MG63 (cell line): Measurements from ENCODE around the gene TENM3. TPM values are rescaled to one million over a fixed set of nuclear protein-coding genes. Genes with fewer than 3 reads are reported as not detected.

ENCODE experiments used
- DNase-seq: peaks from one replicate; pipeline ENCODE4 v3.0.0-alpha.2; 2020
- H3K27me3 ChIP-seq: fragments of 250-450 bp; sonication (Bioruptor Pico); 2 replicates; pipeline ENCODE4 v1.5.1; 2020; ENCODE audit warnings: mild to moderate bottlenecking, moderate library complexity
- H3K36me3 ChIP-seq: fragments of 250-450 bp; sonication (Bioruptor Pico); 2 replicates; pipeline ENCODE4 v1.5.1; 2020; ENCODE audit warnings: mild to moderate bottlenecking, moderate library complexity
- H3K4me3 ChIP-seq: fragments of 250-450 bp; sonication (Bioruptor Pico); 2 replicates; pipeline ENCODE4 v1.5.1; 2020; ENCODE audit warnings: mild to moderate bottlenecking, moderate library complexity
- H3K9me3 ChIP-seq: fragments of 250-450 bp; sonication (Bioruptor Pico); 2 replicates; pipeline ENCODE4 v1.5.1; 2020; ENCODE audit warnings: mild to moderate bottlenecking, moderate library complexity
- total RNA-seq: library from RNA; depleted of rRNA; stranded (reverse); fragments of >200 nt; shearing (Covaris generic); gene quantifications from 2 replicates; pipeline ENCODE4 v1.2.3, GENCODE V29; 2014; ENCODE audit warnings: low replicate concordance

Gene TENM3
- total RNA-seq, 1 experiment from 2014 or later: 0.10 TPM

DNA sequence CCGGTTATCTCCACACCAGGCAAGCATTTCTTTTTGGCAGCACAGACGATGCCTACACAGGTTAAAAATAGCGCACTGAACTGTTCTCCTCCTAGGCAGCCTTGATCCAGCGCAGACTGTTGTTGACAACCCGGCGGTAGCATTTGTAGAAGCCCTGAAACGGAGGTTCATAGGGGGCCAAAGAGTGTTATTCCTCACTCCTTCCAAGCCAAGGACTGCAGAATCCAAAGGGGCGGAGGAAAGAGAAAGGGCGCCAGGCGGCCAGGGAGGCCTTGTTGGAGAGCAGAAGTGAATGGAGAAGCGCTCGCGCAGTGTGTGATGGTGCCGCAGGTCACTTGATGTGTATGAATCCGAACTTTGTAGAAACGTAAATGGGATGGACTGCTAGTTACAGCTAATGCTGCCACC is 82.7 kb downstream of the TENM3 start:
- Histone ChIP-seq H3K9me3 (no peaks in the 10 kb centered on the region), H3K4me3 (no peak overlapping the region), H3K27me3 (no peaks in the 10 kb centered on the region), H3K36me3 (no peaks in the 10 kb centered on the region)
- DNase-seq: no peak

DNA sequence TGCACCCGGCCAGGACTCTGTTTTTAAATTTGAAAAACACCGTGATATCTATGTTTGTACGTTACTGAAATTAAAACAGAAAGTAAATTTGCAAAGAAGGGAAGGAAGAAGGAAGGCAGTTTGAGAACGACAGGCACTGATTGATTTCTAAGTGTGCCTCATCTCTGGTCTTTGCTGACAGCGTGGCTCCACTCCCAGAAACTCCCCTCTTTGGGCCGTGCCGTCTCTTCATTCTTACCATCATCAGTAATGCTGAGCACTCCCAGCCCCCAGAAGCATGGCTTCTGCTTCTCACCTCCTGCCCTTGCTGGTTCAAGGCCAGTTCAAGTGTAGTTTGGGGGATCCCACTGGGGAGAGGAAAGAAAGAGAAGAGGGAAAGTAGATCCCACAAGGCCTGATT is 85.3 kb downstream of the TENM3 start:
- DNase-seq: no peak
- Histone ChIP-seq H3K4me3 (no peak overlapping the region), H3K36me3 (no peaks in the 10 kb centered on the region), H3K27me3 (no peaks in the 10 kb centered on the region), H3K9me3 (no peaks in the 10 kb centered on the region)

GRCh38 chr4:182337366-182337765 is 94.2 kb downstream of the TENM3 start:
- DNase-seq: no peak
- H3K27me3 ChIP-seq: no peaks in the 10 kb centered on the region
- H3K9me3 ChIP-seq: no peaks in the 10 kb centered on the region
- no peak overlapping the region for H3K4me3 ChIP-seq
- no peaks in the 10 kb centered on the region for H3K36me3 ChIP-seq

- H3K9me3 ChIP-seq: no peaks in the 10 kb centered on the region
- no peak for DNase-seq
These were observed 94.9 kb downstream of the TENM3 start for GRCh38 chr4:182338063-182338462.

GRCh38 chr4:182338746-182339145 is 95.5 kb downstream of the TENM3 start:
- no peaks in the 10 kb centered on the region for H3K36me3 ChIP-seq
- DNase-seq: no peak
- H3K4me3 ChIP-seq: no peak overlapping the region
- H3K27me3 ChIP-seq: no peaks in the 10 kb centered on the region
- no peaks in the 10 kb centered on the region for H3K9me3 ChIP-seq

More at GRCh38 chr4:182338063-182338462, 94.9 kb downstream of the TENM3 start:
- Histone ChIP-seq H3K27me3 (no peaks in the 10 kb centered on the region), H3K4me3 (no peak overlapping the region), H3K36me3 (no peaks in the 10 kb centered on the region)

GRCh38 chr4:182339221-182339641 is 96.0 kb downstream of the TENM3 start:
- H3K27me3 ChIP-seq: no peaks in the 10 kb centered on the region
- H3K9me3 ChIP-seq: no peaks in the 10 kb centered on the region
- H3K4me3 ChIP-seq: no peak overlapping the region
- DNase-seq: no peak
- no peaks in the 10 kb centered on the region for H3K36me3 ChIP-seq

- Histone ChIP-seq H3K36me3 (no peaks in the 10 kb centered on the region), H3K27me3 (no peaks in the 10 kb centered on the region), H3K9me3 (no peaks in the 10 kb centered on the region), H3K4me3 (no peak overlapping the region)
- no peak for DNase-seq
These were observed 100.3 kb downstream of the TENM3 start for GRCh38 chr4:182343453-182343852.

- DNase-seq: no peak
These were observed 101.8 kb downstream of the TENM3 start for GRCh38 chr4:182344968-182345367.

GRCh38 chr4:182346250-182346649 is 103.0 kb downstream of the TENM3 start:
- no peaks in the 10 kb centered on the region for H3K9me3 ChIP-seq
- no peak overlapping the region for H3K4me3 ChIP-seq
- DNase-seq: no peak
- no peaks in the 10 kb centered on the region for H3K36me3 ChIP-seq
- H3K27me3 ChIP-seq: no peaks in the 10 kb centered on the region

More at GRCh38 chr4:182344968-182345367, 101.8 kb downstream of the TENM3 start:
- Histone ChIP-seq H3K36me3 (no peaks in the 10 kb centered on the region), H3K4me3 (no peak overlapping the region), H3K27me3 (no peaks in the 10 kb centered on the region), H3K9me3 (no peaks in the 10 kb centered on the region)

GRCh38 chr4:182346675-182347375 is 103.6 kb downstream of the TENM3 start:
- no peak for DNase-seq
- Histone ChIP-seq H3K4me3 (no peak overlapping the region), H3K36me3 (no peaks in the 10 kb centered on the region), H3K27me3 (no peaks in the 10 kb centered on the region), H3K9me3 (no peaks in the 10 kb centered on the region)

DNA sequence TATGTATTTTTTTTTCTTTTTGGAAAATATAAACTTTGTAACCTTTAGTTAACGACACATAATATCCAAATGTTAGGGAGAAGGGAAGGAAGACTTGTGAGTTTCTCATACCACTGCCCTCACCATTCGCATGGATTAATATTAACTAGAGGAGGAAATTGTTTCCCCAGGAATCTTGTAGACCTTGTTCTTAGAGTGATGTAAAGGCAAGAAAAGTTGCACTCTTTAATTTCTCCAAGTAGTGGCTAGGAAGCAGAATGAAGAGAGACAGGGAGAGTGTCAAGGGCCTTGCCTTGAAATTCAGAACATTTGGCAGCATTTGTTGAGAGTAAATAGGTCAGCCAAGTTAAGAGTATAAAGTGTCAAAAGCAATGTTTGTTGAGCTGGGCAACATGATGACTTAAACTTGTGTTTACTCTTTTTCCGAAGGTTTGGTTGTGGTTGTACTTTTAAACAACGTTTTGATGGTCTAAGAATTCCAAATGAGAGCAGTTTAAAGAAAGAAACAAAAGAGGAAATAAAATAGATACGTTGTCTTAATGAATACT is 105.7 kb downstream of the TENM3 start:
- Histone ChIP-seq H3K4me3 (no peak overlapping the region), H3K9me3 (no peaks in the 10 kb centered on the region), H3K27me3 (no peaks in the 10 kb centered on the region), H3K36me3 (no peaks in the 10 kb centered on the region)
- DNase-seq: no peak

DNA sequence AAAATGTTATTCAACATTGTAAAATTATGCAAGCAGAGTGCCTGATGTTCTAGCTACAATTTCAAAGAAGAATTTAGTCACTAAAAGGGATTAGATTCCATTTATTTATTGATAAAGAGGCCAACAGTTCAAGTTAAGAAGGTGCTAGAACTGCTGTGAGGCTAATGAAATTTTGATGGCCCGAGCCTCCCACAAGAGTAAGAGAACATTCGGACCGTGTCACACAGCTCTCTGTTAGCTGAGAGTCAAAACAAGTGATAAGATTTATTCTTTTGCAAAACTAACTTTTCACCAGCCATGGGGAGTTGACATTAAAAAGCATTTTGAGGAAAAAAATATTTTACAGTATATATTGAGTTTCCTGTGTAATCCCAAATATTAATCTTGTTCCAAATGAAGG is 106.8 kb downstream of the TENM3 start:
- H3K9me3 ChIP-seq: no peaks in the 10 kb centered on the region
- no peaks in the 10 kb centered on the region for H3K36me3 ChIP-seq
- H3K27me3 ChIP-seq: no peaks in the 10 kb centered on the region
- no peak for DNase-seq
- H3K4me3 ChIP-seq: no peak overlapping the region

GRCh38 chr4:182351485-182351884 is 108.3 kb downstream of the TENM3 start:
- Histone ChIP-seq H3K36me3 (no peaks in the 10 kb centered on the region), H3K9me3 (no peaks in the 10 kb centered on the region), H3K27me3 (no peaks in the 10 kb centered on the region), H3K4me3 (no peak overlapping the region)
- no peak for DNase-seq

- Histone ChIP-seq H3K27me3 (no peaks in the 10 kb centered on the region), H3K36me3 (no peaks in the 10 kb centered on the region), H3K9me3 (no peaks in the 10 kb centered on the region), H3K4me3 (no peak overlapping the region)
- no peak for DNase-seq
These were observed 110.9 kb downstream of the TENM3 start for GRCh38 chr4:182354106-182354505.

- H3K36me3 ChIP-seq: no peaks in the 10 kb centered on the region
- no peak for DNase-seq
- no peaks in the 10 kb centered on the region for H3K9me3 ChIP-seq
- no peaks in the 10 kb centered on the region for H3K27me3 ChIP-seq
- H3K4me3 ChIP-seq: no peak overlapping the region
These were observed 111.7 kb downstream of the TENM3 start for GRCh38 chr4:182354867-182355266.

DNA sequence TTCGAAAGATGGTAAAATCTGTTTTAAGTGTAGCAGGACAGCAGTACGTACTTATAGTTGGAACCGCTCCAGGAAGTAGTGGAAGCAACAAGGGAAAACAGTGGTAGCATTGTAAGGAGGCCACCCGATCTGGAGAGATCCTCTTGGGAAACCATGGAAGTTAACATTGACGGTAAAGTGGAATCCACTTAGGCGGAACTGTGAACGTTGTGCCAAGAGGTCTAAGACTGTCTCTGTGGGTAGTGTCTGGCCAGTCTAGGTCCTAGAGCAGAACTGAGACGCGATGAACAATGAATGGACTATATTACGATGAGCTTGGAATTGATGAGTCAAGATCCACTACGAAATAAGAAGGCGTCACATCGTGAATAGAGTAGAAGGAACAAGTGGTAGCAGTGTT is 124.0 kb downstream of the TENM3 start:
- no peak for DNase-seq
- H3K4me3 ChIP-seq: no peak overlapping the region
- H3K9me3 ChIP-seq: no peaks in the 10 kb centered on the region
- H3K27me3 ChIP-seq: no peaks in the 10 kb centered on the region
- H3K36me3 ChIP-seq: no peaks in the 10 kb centered on the region

GRCh38 chr4:182369211-182369610 is 126.0 kb downstream of the TENM3 start:
- Histone ChIP-seq H3K36me3 (no peaks in the 10 kb centered on the region), H3K27me3 (no peaks in the 10 kb centered on the region)
- no peak for DNase-seq

DNA sequence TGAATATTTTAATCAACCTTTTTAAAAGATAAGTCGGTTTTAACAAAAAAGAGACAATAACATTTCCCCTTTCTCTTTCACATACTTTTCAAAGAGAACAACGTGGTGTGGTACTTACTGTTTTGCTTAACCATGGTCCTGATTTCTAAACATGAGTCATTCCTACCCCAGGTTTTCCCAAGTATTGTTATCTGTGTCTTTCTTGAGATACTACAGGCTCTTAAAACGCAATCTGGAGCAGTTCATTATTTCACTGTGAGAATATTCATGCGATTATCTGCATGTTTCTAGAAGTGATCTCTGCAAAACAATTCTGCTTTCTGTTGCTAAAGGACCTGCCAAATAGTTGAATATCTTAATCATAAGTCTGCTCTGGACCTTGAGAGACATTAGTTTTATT is 127.3 kb downstream of the TENM3 start:
- DNase-seq: no peak
- H3K36me3 ChIP-seq: no peaks in the 10 kb centered on the region
- no peaks in the 10 kb centered on the region for H3K9me3 ChIP-seq
- no peak overlapping the region for H3K4me3 ChIP-seq
- H3K27me3 ChIP-seq: no peaks in the 10 kb centered on the region

More at GRCh38 chr4:182369211-182369610, 126.0 kb downstream of the TENM3 start:
- H3K9me3 ChIP-seq: no peaks in the 10 kb centered on the region
- H3K4me3 ChIP-seq: no peak overlapping the region
